H1 (cell line): ENCODE data around the gene COPZ2. TPM values are rescaled to one million over a fixed set of nuclear protein-coding genes. Genes with fewer than 3 reads are reported as not detected.
A peak's percentile ranks its signal among the peaks of the same experiment; 100 is the strongest.

Source experiments
- CTCF ChIA-PET: fragments of 300-600 bp; sonication (Branson Sonifier 250); formaldehyde crosslinking; loops from one replicate; lab custom pipeline; 2021; ENCODE audit not compliant: partially characterized antibody; lab: Charles Lee
- POLR2A ChIA-PET: fragments of 300-600 bp; sonication (Branson Sonifier 250); formaldehyde crosslinking; loops from one replicate; lab custom pipeline; 2021; ENCODE audit warnings: inconsistent platforms; ENCODE audit not compliant: partially characterized antibody; lab: Charles Lee
- DNase-seq, 2 experiments: peaks; one replicate each; pipeline versions ENCODE4 v3.0.0 to v3.0.0-alpha.2; 2010 to 2022; ENCODE audit warnings: low spot score in 2 of 2, low read depth in 1 of 2, mixed read lengths in 1 of 2
- FAIRE-seq: peaks from 2 replicates; lab custom pipeline; 2011; peaks lifted over from hg19 to GRCh38; lab: Jason Lieb, UNC
- H2AFZ ChIP-seq: 2 replicates; pipeline ENCODE4 v1.8.1; 2012; ENCODE audit warnings: low read length, inconsistent platforms
- H2AK5ac ChIP-seq: 2 replicates; pipeline ENCODE4 v1.6.1; 2013; ENCODE audit warnings: low read depth, low read length
- H2BK120ac ChIP-seq: replicated peaks from 2 replicates; pipeline ENCODE3; 2013; ENCODE audit warnings: low read depth, low read length, inconsistent platforms
- H2BK12ac ChIP-seq: 2 replicates; pipeline ENCODE4 v1.6.1; 2013; ENCODE audit warnings: low read depth, low read length
- H2BK15ac ChIP-seq: 2 replicates; pipeline ENCODE4 v1.6.1; 2013; ENCODE audit warnings: low read length
- H2BK20ac ChIP-seq: 2 replicates; pipeline ENCODE4 v1.6.1; 2013; ENCODE audit warnings: low read length
- H2BK5ac ChIP-seq: 2 replicates; pipeline ENCODE4 v1.6.1; 2013; ENCODE audit warnings: low read depth, low read length
- H3K14ac ChIP-seq: 2 replicates; pipeline ENCODE4 v1.6.1; 2013; ENCODE audit warnings: inconsistent platforms; ENCODE audit not compliant: insufficient read length
- H3K18ac ChIP-seq: 2 replicates; pipeline ENCODE4 v1.6.1; 2013; ENCODE audit warnings: low read length; ENCODE audit errors: extremely low read depth
- H3K23ac ChIP-seq: 2 replicates; pipeline ENCODE4 v1.6.1; 2013; ENCODE audit warnings: inconsistent platforms; ENCODE audit not compliant: insufficient read length
- H3K23me2 ChIP-seq: 2 replicates; pipeline ENCODE4 v1.6.1; 2013; ENCODE audit warnings: low read depth, low read length
- H3K27ac ChIP-seq: 2 replicates; pipeline ENCODE4 v1.6.1; 2011; ENCODE audit warnings: low read depth, low read length, inconsistent platforms
- H3K27me3 ChIP-seq, 4 experiments: replicated peaks in 1 of 4; 1 replicate in 1 of 4; 2 replicates in 3 of 4; pipeline versions ENCODE4 v1.6.1 to v1.8.1; 2011 to 2013; ENCODE audit warnings: low read length in 3 of 4, mild to moderate bottlenecking in 3 of 4, inconsistent platforms in 2 of 4, mixed read lengths in 2 of 4, moderate library complexity in 1 of 4; ENCODE audit not compliant: control insufficient read depth in 3 of 4, insufficient read depth in 3 of 4; ENCODE audit errors: extremely low read depth in 1 of 4
- H3K36me3 ChIP-seq, 4 experiments: 2 replicates each; pipeline versions ENCODE4 v1.6.1 to v1.8.1; 2011 to 2013; ENCODE audit warnings: mild to moderate bottlenecking in 4 of 4, low read length in 3 of 4, moderate library complexity in 2 of 4, control low read depth in 1 of 4, inconsistent platforms in 1 of 4; ENCODE audit not compliant: insufficient read depth in 4 of 4, control insufficient read depth in 2 of 4
- H3K4ac ChIP-seq: replicated peaks from 2 replicates; pipeline ENCODE3; 2013; ENCODE audit warnings: low read length, low read depth, mixed read lengths, inconsistent platforms; ENCODE audit not compliant: insufficient read length
- H3K4me1 ChIP-seq, 4 experiments: replicated peaks in 1 of 4; 1 replicate in 1 of 4; 2 replicates in 3 of 4; pipeline versions ENCODE4 v1.6.1 to v1.8.1; 2011 to 2013; ENCODE audit warnings: low read length in 3 of 4, inconsistent platforms in 2 of 4, mixed read lengths in 1 of 4; ENCODE audit not compliant: insufficient read depth in 4 of 4, control insufficient read depth in 3 of 4
- H3K4me2 ChIP-seq, 2 experiments: 2 replicates each; pipeline versions ENCODE4 v1.6.1 to v1.8.1; 2011 to 2013; ENCODE audit warnings: low read depth in 2 of 2, low read length in 2 of 2, control low read depth in 1 of 2, inconsistent platforms in 1 of 2, mild to moderate bottlenecking in 1 of 2; ENCODE audit not compliant: insufficient read depth in 1 of 2
- H3K4me3 ChIP-seq, 4 experiments: fragments of 200-600, 300-600 bp in 1 of 4; sonication (generic), shearing (Covaris generic), sonication (Bioruptor Twin) in 1 of 4; 2 replicates each; pipeline versions ENCODE4 v1.5.1 to v1.8.1; 2011 to 2016; ENCODE audit warnings: low read length in 4 of 4, low read depth in 3 of 4, control low read depth in 2 of 4, inconsistent platforms in 2 of 4, mild to moderate bottlenecking in 2 of 4, mixed read lengths in 1 of 4, moderate library complexity in 1 of 4; ENCODE audit not compliant: insufficient read depth in 2 of 4; ENCODE audit errors: extremely low read depth in 1 of 4
- H3K56ac ChIP-seq: replicated peaks from 2 replicates; pipeline ENCODE3; 2013; ENCODE audit warnings: low read depth, mild to moderate bottlenecking, mixed read lengths, low read length, inconsistent platforms; ENCODE audit not compliant: insufficient read length
- H3K79me1 ChIP-seq: 2 replicates; pipeline ENCODE4 v1.6.1; 2013; ENCODE audit warnings: low read depth, low read length, control low read depth
- H3K79me2 ChIP-seq, 2 experiments: 2 replicates each; pipeline versions ENCODE4 v1.6.1 to v1.8.1; 2012 to 2013; ENCODE audit warnings: low read length in 2 of 2, mild to moderate bottlenecking in 2 of 2, inconsistent platforms in 1 of 2; ENCODE audit not compliant: insufficient read depth in 2 of 2, control insufficient read depth in 1 of 2
- H3K9ac ChIP-seq, 4 experiments: replicated peaks in 1 of 4; 1 replicate in 1 of 4; 2 replicates in 3 of 4; pipeline versions ENCODE4 v1.6.1 to v1.8.1; 2011 to 2013; ENCODE audit warnings: low read depth in 3 of 4, low read length in 3 of 4, control low read depth in 2 of 4, mild to moderate bottlenecking in 2 of 4, moderate library complexity in 2 of 4, inconsistent platforms in 1 of 4; ENCODE audit errors: extremely low read depth in 1 of 4
- H3K9me3 ChIP-seq, 2 experiments: 2 replicates each; pipeline versions ENCODE4 v1.6.1 to v1.8.1; 2012 to 2013; ENCODE audit warnings: mild to moderate bottlenecking in 2 of 2, moderate library complexity in 2 of 2, control low read depth in 1 of 2, inconsistent platforms in 1 of 2, low read depth in 1 of 2, low read length in 1 of 2, mixed read lengths in 1 of 2; ENCODE audit not compliant: insufficient read depth in 2 of 2
- H4K20me1 ChIP-seq, 2 experiments: replicated peaks in 1 of 2; 2 replicates each; pipeline versions ENCODE3 to v1.8.1; 2011 to 2013; ENCODE audit warnings: inconsistent platforms in 2 of 2, low read length in 2 of 2, mild to moderate bottlenecking in 1 of 2; ENCODE audit not compliant: insufficient read depth in 2 of 2, control insufficient read depth in 1 of 2
- H4K5ac ChIP-seq: 2 replicates; pipeline ENCODE4 v1.6.1; 2013; ENCODE audit warnings: low read length, low read depth, mixed read lengths, inconsistent platforms; ENCODE audit not compliant: insufficient read length
- H4K8ac ChIP-seq: 2 replicates; pipeline ENCODE4 v1.8.0; 2013; ENCODE audit warnings: mild to moderate bottlenecking, moderate library complexity, low read length, inconsistent platforms; ENCODE audit not compliant: insufficient read depth; ENCODE audit errors: extremely low read depth
- H4K91ac ChIP-seq: replicated peaks from 2 replicates; pipeline ENCODE3; 2013; ENCODE audit warnings: low read length, mixed read lengths, inconsistent platforms; ENCODE audit not compliant: insufficient read length
- ASH2L ChIP-seq: fragments of 200-600, 300-600 bp; sonication (generic); IDR thresholded peaks from one replicate; pipeline ENCODE4 v1.7.1; 2017; ENCODE audit warnings: low read length
- BCL11A ChIP-seq, 2 experiments: IDR thresholded peaks; one replicate each; pipeline ENCODE4 v1.6.1; 2011; ENCODE audit warnings: low read depth in 2 of 2, low read length in 2 of 2, mild to moderate bottlenecking in 2 of 2
- JUN ChIP-seq: IDR thresholded peaks from 2 replicates; pipeline ENCODE4 v1.6.1; 2011; ENCODE audit warnings: low read depth, mild to moderate bottlenecking, improper control_type of control experiment, low read length
- KDM1A ChIP-seq: fragments of 200-600, 300-600 bp; sonication (generic); IDR thresholded peaks from 2 replicates; pipeline ENCODE4 v1.7.1; 2016; ENCODE audit warnings: mild to moderate bottlenecking, low read length, borderline replicate concordance
- NANOG ChIP-seq: IDR thresholded peaks from 2 replicates; pipeline ENCODE4 v1.6.1; 2011; ENCODE audit warnings: low read length, low read depth, mild to moderate bottlenecking, inconsistent platforms; ENCODE audit not compliant: insufficient read depth, poor library complexity, severe bottlenecking
- SIN3A ChIP-seq, 2 experiments: IDR thresholded peaks in 1 of 2; conservative IDR thresholded peaks in 1 of 2; 2 replicates each; pipeline ENCODE4 v1.6.1; 2011 to 2012; ENCODE audit warnings: low read length in 2 of 2, improper control_type of control experiment in 1 of 2, low read depth in 1 of 2, mild to moderate bottlenecking in 1 of 2
- SUZ12 ChIP-seq: fragments of 200-600 bp; sonication (generic); IDR thresholded peaks from 2 replicates; pipeline ENCODE4 v1.6.1; 2012; ENCODE audit warnings: mild to moderate bottlenecking, inconsistent platforms, low read length, moderate library complexity, mixed read lengths
- TCF12 ChIP-seq: IDR thresholded peaks from 2 replicates; pipeline ENCODE4 v1.6.1; 2011; ENCODE audit warnings: low read depth, mild to moderate bottlenecking, low read length
- YY1 ChIP-seq: IDR thresholded peaks from 2 replicates; pipeline ENCODE4 v1.6.1; 2011; ENCODE audit warnings: low read depth, mild to moderate bottlenecking, low read length
- WGBS, 2 experiments: shearing (Covaris generic) in 1 of 2; methylation state at CpG; one replicate each; pipeline versions ENCODE4 v1.1.6 to v1.1.7; 2013 to 2015; ENCODE audit warnings: low lambda C conversion rate in 2 of 2, mixed read lengths in 2 of 2, inconsistent platforms in 1 of 2, low coverage in 1 of 2, missing lambda C conversion rate in 1 of 2; ENCODE audit not compliant: insufficient replicate concordance in 2 of 2, insufficient coverage in 1 of 2, insufficient read length in 1 of 2; ENCODE audit errors: extremely low coverage in 1 of 2, missing lambda C conversion rate in 1 of 2; 5-methylcytosine and 5-hydroxymethylcytosine counted together
- polyA plus RNA-seq, 7 experiments: library from polyadenylated mRNA; depleted of rRNA in 3 of 7; stranded (reverse) in 5 of 7; unstranded in 2 of 7; fragments of >200 nt in 5 of 7; fragments of 200-250 nt in 2 of 7; gene quantifications; 1 replicate in 5 of 7; 2 replicates in 1 of 7; 4 replicates in 1 of 7; pipeline versions ENCODE4 v1.2.1 to v1.2.3, GENCODE V29; 2011 to 2013; ENCODE audit warnings: missing spikeins in 2 of 7, mixed read lengths in 2 of 7
- total RNA-seq: library from RNA; stranded (reverse); fragmentation: NEBNext Ultra II Directional; extraction: Animal tissue kit (Norgen Biotek cat#: 25700); gene quantifications from 2 replicates; pipeline ENCODE4 v1.2.1, GENCODE V29; 2021

COPZ2 gene
- total and polyA plus RNA-seq, 2 of the 8 experiments (the other 6 are each of a cell fraction or from before 2014, with no cell fraction given) = 0.24 TPM; not detected in 1

DNA sequence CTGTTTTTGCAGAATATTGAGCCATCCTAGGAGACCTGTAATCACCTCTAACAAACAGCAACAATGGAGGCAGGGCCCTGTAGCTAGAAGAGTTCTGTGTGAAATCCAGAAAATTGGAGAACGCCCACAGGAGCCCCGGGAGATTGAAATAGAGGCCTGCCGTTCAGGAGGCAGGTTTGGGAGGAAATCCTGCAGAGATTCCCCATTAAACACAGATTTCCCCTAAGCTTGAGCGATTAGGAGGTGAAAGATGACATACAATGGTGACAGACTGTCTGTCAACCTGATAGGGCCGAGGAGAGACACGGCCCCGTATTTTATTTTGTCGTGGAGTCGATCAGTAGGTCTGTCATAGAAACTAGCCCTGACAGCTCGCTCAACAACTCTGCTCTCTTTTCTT is 48.4 kb downstream of the COPZ2 start:
- no peak overlapping the region for H2AK5ac ChIP-seq
- 0 out of 2 replicates have a peak overlapping the region, but pooled peaks have one; percentile 80 for H2BK20ac ChIP-seq
- no peak overlapping the region for H3K56ac ChIP-seq
- H3K79me2 ChIP-seq = no peaks in the 10 kb centered on the region
- no peak overlapping the region for H2BK12ac ChIP-seq
- no peaks in the 10 kb centered on the region for H3K79me1 ChIP-seq
- H3K4me2 ChIP-seq = no peak overlapping the region
- H3K9ac ChIP-seq = no peak overlapping the region
- H4K8ac ChIP-seq = no peak overlapping the region
- H3K36me3 ChIP-seq = peaks cover 0 to 4% (median 0%) of the 10 kb centered on the region in 4 experiments; a peak in 1 of 8 replicates
- POLR2A ChIA-PET = interaction anchor here (1.1 to 4.3 kb wide), 2 partner anchors 14 to 88 kb away, joined by 3 to 19 read pairs; no protein-coding TSS in a partner anchor
- no peak overlapping the region for H2BK120ac ChIP-seq
- no peaks in the 10 kb centered on the region for H3K9me3 ChIP-seq
- H3K27me3 ChIP-seq = no peaks in the 10 kb centered on the region
- CTCF ChIA-PET = interaction anchor here (0.5 to 27.1 kb wide), 12 partner anchors 9 to 276 kb away, joined by 3 to 698 read pairs (median 10); partner anchors contain the start of gene CDK5RAP3
- no peak overlapping the region for H4K5ac ChIP-seq
- H3K18ac ChIP-seq = no peak overlapping the region
- no peak overlapping the region for H3K4ac ChIP-seq
- no peak overlapping the region for H4K91ac ChIP-seq
- TF ChIP-seq KDM1A (no peak), TCF12 (no peak), YY1 (no peak), ASH2L (no peak), JUN (no peak), SIN3A (conservative IDR thresholded peaks at IDR 0.05 in 1 of 2, IDR thresholded peaks at IDR 0.05 in 1 of 2; ENCODE audit: low read depth in 1 of 2, low read length in 2 of 2) (no peak), NANOG (no peak), SUZ12 (no peak), BCL11A (IDR thresholded peaks at IDR 0.05; ENCODE audit: low read depth in 2 of 2, low read length in 2 of 2) (no peak)
- TF ChIP-seq, all 59 proteins: peak for 0
- no peak for DNase-seq
- Histone ChIP-seq H2AFZ (no peak overlapping the region), H3K4me3 (no peak overlapping the region), H3K27ac (no peak overlapping the region), H3K4me1 (peaks cover 14 to 25% (median 20%) of the 10 kb centered on the region in 4 experiments), H2BK5ac (no peak overlapping the region), H3K14ac (no peak overlapping the region), H4K20me1 (no peaks in the 10 kb centered on the region), H3K23me2 (no peaks in the 10 kb centered on the region), H2BK15ac (no peak overlapping the region), H3K23ac (no peak overlapping the region)
- no peak for FAIRE-seq
- whole genome bisulfite sequencing, 2 experiments = 84% methylated on average over 10 of the region's 10 CpGs; no CpG with 5 or more reads in 1 of the 2 experiments
